Hepatocyte (in vitro differentiated cells): Measurements from ENCODE around the gene RBM19. TPM values are rescaled to one million over a fixed set of nuclear protein-coding genes. Genes with fewer than 3 reads are reported as not detected.

Experiments
- DNase-seq: peaks from one replicate; pipeline ENCODE4 v3.0.0-alpha.2; 2016; ENCODE audit warnings: low spot score
- H2AFZ ChIP-seq: fragments of 200-600 bp; sonication (generic); 2 replicates; pipeline ENCODE4 v1.6.0; 2016; ENCODE audit warnings: antibody characterized with exemption, mild to moderate bottlenecking
- H3K27ac ChIP-seq: fragments of 200-600 bp; sonication (generic); 2 replicates; pipeline ENCODE4 v1.5.1; 2016; ENCODE audit warnings: mild to moderate bottlenecking
- H3K27me3 ChIP-seq: fragments of 200-600 bp; sonication (generic); 2 replicates; pipeline ENCODE4 v1.6.1; 2016
- H3K36me3 ChIP-seq: fragments of 200-600 bp; sonication (generic); replicated peaks from 2 replicates; pipeline ENCODE4 v1.5.1; 2016; ENCODE audit warnings: low read depth; ENCODE audit not compliant: insufficient read depth
- H3K4me1 ChIP-seq: fragments of 200-600 bp; sonication (generic); 2 replicates; pipeline ENCODE4 v1.5.1; 2016; ENCODE audit warnings: mild to moderate bottlenecking, moderate library complexity; ENCODE audit not compliant: insufficient read depth
- H3K4me2 ChIP-seq: fragments of 200-600 bp; sonication (generic); 2 replicates; pipeline ENCODE4 v1.6.0; 2016
- H3K4me3 ChIP-seq: fragments of 200-600 bp; sonication (generic); 2 replicates; pipeline ENCODE4 v1.5.1; 2016; ENCODE audit warnings: mild to moderate bottlenecking
- H3K79me2 ChIP-seq: fragments of 200-600 bp; sonication (generic); 2 replicates; pipeline ENCODE4 v1.6.0; 2017; ENCODE audit warnings: mild to moderate bottlenecking
- H3K9me2 ChIP-seq: fragments of 200-600 bp; sonication (generic); replicated peaks from 2 replicates; pipeline ENCODE4 v1.6.0; 2017; ENCODE audit warnings: mild to moderate bottlenecking; ENCODE audit not compliant: insufficient read depth
- H3K9me3 ChIP-seq: fragments of 200-600 bp; sonication (generic); 2 replicates; pipeline ENCODE4 v1.5.1; 2016; ENCODE audit warnings: low read depth, mild to moderate bottlenecking
- H4K20me1 ChIP-seq: fragments of 200-600 bp; sonication (generic); 2 replicates; pipeline ENCODE4 v1.6.0; 2016; ENCODE audit warnings: mild to moderate bottlenecking; ENCODE audit not compliant: insufficient read depth, poor library complexity, severe bottlenecking
- EZH2 ChIP-seq: fragments of 200-600 bp; sonication (generic); IDR thresholded peaks from 2 replicates; pipeline ENCODE4 v1.6.1; 2016; ENCODE audit warnings: antibody characterized with exemption, mild to moderate bottlenecking, borderline replicate concordance
- EZH2phosphoT487 ChIP-seq: fragments of 200-600 bp; sonication (generic); IDR thresholded peaks from one replicate; pipeline ENCODE4 v1.6.1; 2018; ENCODE audit warnings: antibody characterized with exemption, mild to moderate bottlenecking, low read depth, moderate library complexity; ENCODE audit not compliant: unreplicated experiment, severe bottlenecking
- WGBS: methylation state at CpG from one replicate; pipeline ENCODE4 v1.1.6; 2016; ENCODE audit warnings: low lambda C conversion rate; ENCODE audit errors: missing lambda C conversion rate; 5-methylcytosine and 5-hydroxymethylcytosine counted together
- polyA plus RNA-seq: library from polyadenylated mRNA; unstranded; fragments of >200 nt; fragmentation: Nextera tagmentation; extraction: Ambion mirVana; gene quantifications from 2 replicates; pipeline ENCODE4 v1.2.1, GENCODE V29; 2016
- total RNA-seq: library from RNA; depleted of rRNA; stranded (reverse); fragments of >200 nt; gene quantifications from 2 replicates; pipeline ENCODE4 v1.2.3, GENCODE V29; 2014
- TF ChIP-seq, protein P1 (sequence below): fragments of 200-600 bp; sonication (generic); IDR thresholded peaks from 2 replicates; pipeline ENCODE4 v1.5.1; 2016; ENCODE audit warnings: antibody characterized with exemption, mild to moderate bottlenecking; ENCODE audit not compliant: poor library complexity

The RBM19 gene, protein sequence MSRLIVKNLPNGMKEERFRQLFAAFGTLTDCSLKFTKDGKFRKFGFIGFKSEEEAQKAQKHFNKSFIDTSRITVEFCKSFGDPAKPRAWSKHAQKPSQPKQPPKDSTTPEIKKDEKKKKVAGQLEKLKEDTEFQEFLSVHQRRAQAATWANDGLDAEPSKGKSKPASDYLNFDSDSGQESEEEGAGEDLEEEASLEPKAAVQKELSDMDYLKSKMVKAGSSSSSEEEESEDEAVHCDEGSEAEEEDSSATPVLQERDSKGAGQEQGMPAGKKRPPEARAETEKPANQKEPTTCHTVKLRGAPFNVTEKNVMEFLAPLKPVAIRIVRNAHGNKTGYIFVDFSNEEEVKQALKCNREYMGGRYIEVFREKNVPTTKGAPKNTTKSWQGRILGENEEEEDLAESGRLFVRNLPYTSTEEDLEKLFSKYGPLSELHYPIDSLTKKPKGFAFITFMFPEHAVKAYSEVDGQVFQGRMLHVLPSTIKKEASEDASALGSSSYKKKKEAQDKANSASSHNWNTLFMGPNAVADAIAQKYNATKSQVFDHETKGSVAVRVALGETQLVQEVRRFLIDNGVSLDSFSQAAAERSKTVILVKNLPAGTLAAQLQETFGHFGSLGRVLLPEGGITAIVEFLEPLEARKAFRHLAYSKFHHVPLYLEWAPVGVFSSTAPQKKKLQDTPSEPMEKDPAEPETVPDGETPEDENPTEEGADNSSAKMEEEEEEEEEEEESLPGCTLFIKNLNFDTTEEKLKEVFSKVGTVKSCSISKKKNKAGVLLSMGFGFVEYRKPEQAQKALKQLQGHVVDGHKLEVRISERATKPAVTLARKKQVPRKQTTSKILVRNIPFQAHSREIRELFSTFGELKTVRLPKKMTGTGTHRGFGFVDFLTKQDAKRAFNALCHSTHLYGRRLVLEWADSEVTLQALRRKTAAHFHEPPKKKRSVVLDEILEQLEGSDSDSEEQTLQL
- total RNA-seq (16.5 and 16.8 TPM in 2 replicates), polyA plus RNA-seq (14.5 and 18.2 TPM in 2 replicates)

DNA sequence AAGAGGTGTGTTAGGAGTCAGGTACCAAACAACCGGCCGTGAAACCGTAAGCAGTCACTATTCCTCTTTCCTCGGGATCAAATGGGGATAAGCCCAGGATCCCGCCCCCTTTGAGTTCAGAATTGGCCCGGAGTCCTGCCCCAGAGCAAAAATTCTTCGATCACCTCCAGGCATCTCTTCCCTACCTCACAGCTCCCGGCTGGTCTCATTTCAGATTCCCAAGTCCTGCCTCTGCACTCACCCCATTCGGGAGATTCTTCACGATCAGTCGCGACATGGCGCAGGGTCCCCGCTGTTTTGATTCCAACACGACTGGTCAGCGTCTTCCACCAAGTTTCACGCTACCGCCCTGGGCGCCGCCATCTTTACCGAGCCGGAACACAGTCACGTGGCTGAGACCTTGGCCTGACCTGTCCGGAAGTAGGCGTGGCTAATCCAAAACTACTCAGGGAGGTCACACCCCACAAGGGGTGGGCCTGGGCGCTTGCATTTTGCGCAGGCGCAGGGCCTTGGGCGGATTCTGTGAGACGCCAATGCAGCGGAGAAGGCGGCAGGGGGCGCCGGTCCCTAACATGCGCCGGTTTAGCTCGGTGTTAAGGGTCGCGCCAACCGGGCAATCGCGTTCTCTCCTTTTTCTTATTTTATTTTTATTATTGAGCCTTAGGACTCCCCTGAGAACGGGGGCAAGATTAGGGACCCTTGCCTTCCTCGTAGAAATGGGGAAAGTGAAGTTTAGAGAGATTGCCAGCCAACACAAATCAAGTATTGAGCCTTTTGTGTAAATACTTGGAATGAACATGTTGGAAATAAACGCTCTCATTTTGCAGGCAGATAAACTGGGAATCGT lies at the start of gene RBM19:
Gene RBM19 (minus strand): TSS at position 375 of the 847 bp plus-strand sequence. CDS start 98 bp downstream, at position 277.
- WGBS: 2% methylated on average over 46 of the region's 46 CpGs
- Histone ChIP-seq H3K36me3 (no peaks in the 10 kb centered on the region), H3K27me3 (no peaks in the 10 kb centered on the region), H3K79me2 (peaks cover 19% of the 10 kb centered on the region), H2AFZ (peak within 1 kb of the TSS; percentile 83), H3K9me3 (no peaks in the 10 kb centered on the region), H3K4me3 (peak within 1 kb of the TSS; percentile 36), H3K4me1 (no peaks in the 10 kb centered on the region), H4K20me1 (no peaks in the 10 kb centered on the region), H3K4me2 (peak within 1 kb of the TSS; percentile 84), H3K9me2 (no peaks in the 10 kb centered on the region), H3K27ac (peak within 1 kb of the TSS; percentile 20)
- peak; percentile 100 for DNase-seq
- no peak for TF ChIP-seq EZH2
- TF ChIP-seq, protein P1, sequence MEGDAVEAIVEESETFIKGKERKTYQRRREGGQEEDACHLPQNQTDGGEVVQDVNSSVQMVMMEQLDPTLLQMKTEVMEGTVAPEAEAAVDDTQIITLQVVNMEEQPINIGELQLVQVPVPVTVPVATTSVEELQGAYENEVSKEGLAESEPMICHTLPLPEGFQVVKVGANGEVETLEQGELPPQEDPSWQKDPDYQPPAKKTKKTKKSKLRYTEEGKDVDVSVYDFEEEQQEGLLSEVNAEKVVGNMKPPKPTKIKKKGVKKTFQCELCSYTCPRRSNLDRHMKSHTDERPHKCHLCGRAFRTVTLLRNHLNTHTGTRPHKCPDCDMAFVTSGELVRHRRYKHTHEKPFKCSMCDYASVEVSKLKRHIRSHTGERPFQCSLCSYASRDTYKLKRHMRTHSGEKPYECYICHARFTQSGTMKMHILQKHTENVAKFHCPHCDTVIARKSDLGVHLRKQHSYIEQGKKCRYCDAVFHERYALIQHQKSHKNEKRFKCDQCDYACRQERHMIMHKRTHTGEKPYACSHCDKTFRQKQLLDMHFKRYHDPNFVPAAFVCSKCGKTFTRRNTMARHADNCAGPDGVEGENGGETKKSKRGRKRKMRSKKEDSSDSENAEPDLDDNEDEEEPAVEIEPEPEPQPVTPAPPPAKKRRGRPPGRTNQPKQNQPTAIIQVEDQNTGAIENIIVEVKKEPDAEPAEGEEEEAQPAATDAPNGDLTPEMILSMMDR: peak; percentile 96

DNA sequence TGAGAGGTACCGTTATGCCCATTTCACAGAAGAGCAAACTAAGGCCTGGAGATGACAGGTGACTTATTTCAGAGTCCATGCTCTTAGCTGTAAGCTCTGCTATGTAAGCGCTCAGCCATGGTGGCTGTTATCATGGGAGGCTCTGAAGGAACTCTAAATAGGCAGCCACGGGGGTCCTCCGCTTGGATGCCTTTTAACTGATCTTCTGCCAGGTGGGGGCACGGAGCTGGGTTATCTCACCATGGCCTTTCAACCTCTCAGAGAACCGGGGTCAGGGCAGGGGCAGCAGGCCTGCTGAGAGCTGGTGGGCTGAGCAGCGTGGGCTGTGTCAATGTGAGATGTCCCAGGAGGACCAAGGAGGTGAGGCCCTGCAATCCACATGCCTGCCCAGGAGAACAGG lies 49.7 kb upstream of the RBM19 start:
- Histone ChIP-seq H3K4me3 (no peak overlapping the region), H4K20me1 (no peaks in the 10 kb centered on the region), H3K4me1 (no peaks in the 10 kb centered on the region), H3K9me3 (no peaks in the 10 kb centered on the region), H3K79me2 (no peaks in the 10 kb centered on the region), H2AFZ (no peak overlapping the region), H3K4me2 (no peak overlapping the region), H3K36me3 (no peaks in the 10 kb centered on the region), H3K9me2 (no peaks in the 10 kb centered on the region), H3K27ac (no peak overlapping the region), H3K27me3 (peaks cover 19% of the 10 kb centered on the region)
- TF ChIP-seq EZH2phosphoT487: no peak
- TF ChIP-seq EZH2: no peak
- 68% methylated on average over 7 of the region's 7 CpGs for WGBS
- no peak for DNase-seq

DNA sequence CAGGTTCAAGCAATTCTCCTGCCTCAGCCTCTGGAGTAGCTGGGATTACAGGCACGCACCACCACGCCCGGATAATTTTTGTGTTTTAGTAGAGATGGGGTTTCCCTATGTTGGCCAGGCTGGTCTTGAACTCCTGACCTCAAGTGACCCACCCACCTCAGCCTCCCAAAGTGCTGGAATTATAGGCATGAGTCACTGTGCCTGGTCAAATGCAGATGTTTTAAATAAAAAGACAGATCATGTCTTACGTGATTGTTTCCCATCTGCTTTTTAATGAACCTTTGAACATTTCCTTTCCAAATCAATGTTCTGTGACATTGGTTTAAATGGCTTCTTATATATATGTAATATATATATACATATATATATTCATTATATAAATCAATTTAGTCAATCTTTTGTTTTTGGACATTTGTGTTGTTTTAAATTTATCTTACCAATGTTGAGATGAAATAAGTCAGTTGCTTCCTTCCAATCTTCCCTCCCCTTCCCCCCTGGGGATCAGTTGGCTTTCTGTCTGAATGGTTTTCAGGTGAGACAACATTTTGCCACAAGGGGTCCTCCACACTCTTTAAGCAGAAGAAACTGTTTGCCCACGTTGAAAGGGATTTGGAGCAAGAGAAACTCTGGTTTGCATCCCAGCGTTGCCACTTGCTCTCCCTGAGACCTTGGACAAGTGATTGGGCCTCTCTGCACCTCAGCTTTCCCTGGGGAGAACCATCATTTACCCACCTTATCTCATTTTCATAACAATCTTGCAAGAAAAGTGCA lies 47.6 kb upstream of the RBM19 start:
- no peak overlapping the region for H3K4me3 ChIP-seq
- 24% methylated on average over 6 of the region's 6 CpGs for WGBS
- H3K9me2 ChIP-seq: no peaks in the 10 kb centered on the region
- DNase-seq: peak; percentile 74
- no peak overlapping the region for H2AFZ ChIP-seq
- H3K79me2 ChIP-seq: no peaks in the 10 kb centered on the region
- no peaks in the 10 kb centered on the region for H3K4me1 ChIP-seq
- H3K9me3 ChIP-seq: no peaks in the 10 kb centered on the region
- no peak overlapping the region for H3K4me2 ChIP-seq
- no peak for TF ChIP-seq EZH2
- TF ChIP-seq, protein P1: peak; percentile 67
- H3K36me3 ChIP-seq: no peaks in the 10 kb centered on the region
- no peaks in the 10 kb centered on the region for H4K20me1 ChIP-seq
- no peak overlapping the region for H3K27ac ChIP-seq
- peaks cover 20% of the 10 kb centered on the region for H3K27me3 ChIP-seq
